Thoracic aorta (tissue), 2 donors: ENCODE measurements around the gene SPAAR. TPM values are rescaled to one million over a fixed set of nuclear protein-coding genes. Genes with fewer than 3 reads are reported as not detected.

Source experiments
- ATAC-seq: fragments of 150-250 bp; one replicate; pipeline ENCODE4 v1.8.0; 2017; ENCODE audit warnings: low read depth; ENCODE audit not compliant: insufficient number of reproducible peaks, low FRiP score
- DNase-seq: peaks from one replicate; pipeline ENCODE4 v3.0.0-alpha.2; 2020; ENCODE audit warnings: low spot score
- H3K27ac ChIP-seq, 2 donors: fragments of 200-600 bp; sonication (generic); 1 replicate in 1 of 2; 2 replicates in 1 of 2; pipeline ENCODE4 v1.5.1; 2016; ENCODE audit warnings: mild to moderate bottlenecking in 2 of 2, moderate library complexity in 2 of 2
- H3K27me3 ChIP-seq: fragments of 200-600 bp; sonication (generic); replicated peaks from 2 replicates; pipeline ENCODE4 v1.6.0; 2016; ENCODE audit warnings: mild to moderate bottlenecking; ENCODE audit not compliant: insufficient read depth
- H3K36me3 ChIP-seq: fragments of 200-600 bp; sonication (generic); one replicate; pipeline ENCODE4 v1.5.1; 2016
- H3K4me1 ChIP-seq, 2 donors: fragments of 200-600 bp; sonication (generic); 1 replicate in 1 of 2; 2 replicates in 1 of 2; pipeline versions ENCODE4 v1.5.1 to v1.6.0; 2016; ENCODE audit warnings: low read depth in 2 of 2, mild to moderate bottlenecking in 1 of 2; ENCODE audit not compliant: control insufficient read depth in 1 of 2
- H3K4me3 ChIP-seq: fragments of 200-600 bp; sonication (generic); 2 replicates; pipeline ENCODE4 v1.5.1; 2016; ENCODE audit warnings: mild to moderate bottlenecking
- H3K9me3 ChIP-seq: fragments of 200-600 bp; sonication (generic); 2 replicates; pipeline ENCODE4 v1.5.1; 2016
- total RNA-seq, 2 donors: library from RNA; depleted of rRNA; stranded (reverse); fragments of >200 nt; gene quantifications; one replicate each; pipeline versions ENCODE4 v1.1.0 to v1.2.3, GENCODE V29; 2016
- TF ChIP-seq, protein P1 (sequence below): fragments of 200-600 bp; sonication (generic); IDR thresholded peaks from one replicate; pipeline ENCODE4 v1.5.1; 2019; ENCODE audit warnings: antibody characterized with exemption

SPAAR gene
- total RNA-seq, 2 donors from 2014 or later: 3.2 to 4.9 TPM

DNA sequence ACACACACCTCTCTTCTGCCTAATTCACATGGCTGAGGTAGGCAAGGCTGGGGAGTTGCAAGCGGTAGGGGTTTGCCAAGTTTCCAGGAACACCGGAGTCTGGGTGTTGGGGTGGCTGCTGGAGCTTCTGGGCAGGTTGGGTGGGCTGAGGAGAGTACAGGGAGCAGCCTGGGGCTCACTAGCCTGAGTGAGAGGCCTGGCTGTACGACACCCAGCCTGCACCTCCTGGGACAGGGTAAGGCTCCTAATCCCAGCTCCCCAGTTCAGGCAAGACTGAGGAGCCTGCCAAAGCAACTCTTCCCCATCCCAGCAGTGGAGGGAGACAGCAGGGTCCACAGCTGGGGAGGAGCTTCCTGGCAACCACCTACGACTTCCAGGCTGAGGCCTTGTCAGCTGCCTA lies 8.0 kb downstream of the SPAAR start:
- ATAC-seq (no peak), DNase-seq (no peak)
- Histone ChIP-seq H3K9me3 (no peaks in the 10 kb centered on the region), H3K4me1 (peaks cover 0 to 46% of the 10 kb centered on the region in 2 donors), H3K27me3 (no peaks in the 10 kb centered on the region), H3K4me3 (no peak overlapping the region), H3K27ac (no peak overlapping the region), H3K36me3 (no peaks in the 10 kb centered on the region)
- TF ChIP-seq, protein P1, sequence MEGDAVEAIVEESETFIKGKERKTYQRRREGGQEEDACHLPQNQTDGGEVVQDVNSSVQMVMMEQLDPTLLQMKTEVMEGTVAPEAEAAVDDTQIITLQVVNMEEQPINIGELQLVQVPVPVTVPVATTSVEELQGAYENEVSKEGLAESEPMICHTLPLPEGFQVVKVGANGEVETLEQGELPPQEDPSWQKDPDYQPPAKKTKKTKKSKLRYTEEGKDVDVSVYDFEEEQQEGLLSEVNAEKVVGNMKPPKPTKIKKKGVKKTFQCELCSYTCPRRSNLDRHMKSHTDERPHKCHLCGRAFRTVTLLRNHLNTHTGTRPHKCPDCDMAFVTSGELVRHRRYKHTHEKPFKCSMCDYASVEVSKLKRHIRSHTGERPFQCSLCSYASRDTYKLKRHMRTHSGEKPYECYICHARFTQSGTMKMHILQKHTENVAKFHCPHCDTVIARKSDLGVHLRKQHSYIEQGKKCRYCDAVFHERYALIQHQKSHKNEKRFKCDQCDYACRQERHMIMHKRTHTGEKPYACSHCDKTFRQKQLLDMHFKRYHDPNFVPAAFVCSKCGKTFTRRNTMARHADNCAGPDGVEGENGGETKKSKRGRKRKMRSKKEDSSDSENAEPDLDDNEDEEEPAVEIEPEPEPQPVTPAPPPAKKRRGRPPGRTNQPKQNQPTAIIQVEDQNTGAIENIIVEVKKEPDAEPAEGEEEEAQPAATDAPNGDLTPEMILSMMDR: no peak

DNA sequence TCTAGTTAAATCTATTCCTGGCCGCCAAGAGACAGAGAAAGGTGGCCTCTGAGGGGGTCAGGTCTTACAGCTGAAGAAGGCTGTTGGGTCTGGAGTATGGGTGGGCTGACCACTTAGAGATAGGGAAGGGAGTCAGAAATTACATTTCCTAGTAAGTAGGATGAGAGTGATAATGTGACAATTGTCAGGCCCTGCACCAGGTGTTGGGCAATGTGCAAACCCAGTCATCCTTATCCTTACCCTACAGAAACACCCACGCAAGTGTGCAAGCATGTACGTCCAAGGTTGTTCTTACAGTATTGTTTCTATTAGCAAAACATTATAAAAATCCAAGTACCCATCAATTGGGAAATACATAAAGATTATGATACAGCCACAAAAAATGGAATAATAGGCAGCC lies 9.5 kb downstream of the SPAAR start:
- DNase-seq (no peak), ATAC-seq (no peak)
- H3K9me3 ChIP-seq: no peaks in the 10 kb centered on the region
- H3K27me3 ChIP-seq: no peaks in the 10 kb centered on the region
- TF ChIP-seq, protein P1: no peak
- H3K4me1 ChIP-seq: peaks cover 3 to 46% of the 10 kb centered on the region in 2 donors
- no peak overlapping the region for H3K27ac ChIP-seq
- H3K4me3 ChIP-seq: no peak overlapping the region
- no peaks in the 10 kb centered on the region for H3K36me3 ChIP-seq

DNA sequence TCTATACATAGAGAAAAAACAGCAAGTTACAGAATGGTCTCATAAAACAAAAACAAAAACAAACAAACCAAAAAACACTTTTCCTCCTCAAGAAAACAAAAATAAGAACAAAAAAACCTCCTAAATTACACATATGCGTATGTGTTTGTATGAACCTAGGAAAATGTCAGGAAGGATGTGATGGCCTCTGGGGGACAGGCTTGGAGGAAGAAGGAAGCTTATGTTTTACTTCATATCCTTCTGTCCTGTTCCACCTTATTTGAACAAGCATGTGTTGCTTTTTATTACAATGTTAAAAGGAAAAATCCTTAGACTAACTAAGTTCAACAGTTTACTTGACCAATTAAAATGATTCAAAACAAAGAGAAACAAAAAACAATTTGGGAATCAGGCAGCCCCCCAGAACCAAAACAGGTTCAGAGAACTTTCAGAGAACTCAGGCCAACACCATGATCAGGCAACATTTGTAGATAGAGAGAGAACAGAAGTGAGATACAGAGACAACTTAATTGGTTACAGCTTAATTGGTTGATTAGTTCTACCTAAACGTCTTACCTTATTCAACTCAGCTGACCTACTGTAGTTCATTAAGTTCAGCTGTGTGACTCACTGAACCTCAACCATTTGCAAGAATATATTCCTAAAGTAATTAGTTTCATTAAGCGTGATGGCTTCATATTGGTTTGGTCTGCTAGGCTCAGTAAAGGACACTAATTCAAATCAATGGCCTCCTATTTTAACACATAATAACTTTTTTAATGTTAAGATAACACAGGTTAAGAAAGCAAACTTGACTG lies 10.1 kb downstream of the SPAAR start:
- Histone ChIP-seq H3K27ac (no peak overlapping the region), H3K4me3 (no peak overlapping the region), H3K27me3 (no peaks in the 10 kb centered on the region), H3K36me3 (no peaks in the 10 kb centered on the region), H3K9me3 (no peaks in the 10 kb centered on the region), H3K4me1 (peaks cover 6 to 46% of the 10 kb centered on the region in 2 donors)
- TF ChIP-seq, protein P1: no peak
- ATAC-seq (no peak), DNase-seq (no peak)

DNA sequence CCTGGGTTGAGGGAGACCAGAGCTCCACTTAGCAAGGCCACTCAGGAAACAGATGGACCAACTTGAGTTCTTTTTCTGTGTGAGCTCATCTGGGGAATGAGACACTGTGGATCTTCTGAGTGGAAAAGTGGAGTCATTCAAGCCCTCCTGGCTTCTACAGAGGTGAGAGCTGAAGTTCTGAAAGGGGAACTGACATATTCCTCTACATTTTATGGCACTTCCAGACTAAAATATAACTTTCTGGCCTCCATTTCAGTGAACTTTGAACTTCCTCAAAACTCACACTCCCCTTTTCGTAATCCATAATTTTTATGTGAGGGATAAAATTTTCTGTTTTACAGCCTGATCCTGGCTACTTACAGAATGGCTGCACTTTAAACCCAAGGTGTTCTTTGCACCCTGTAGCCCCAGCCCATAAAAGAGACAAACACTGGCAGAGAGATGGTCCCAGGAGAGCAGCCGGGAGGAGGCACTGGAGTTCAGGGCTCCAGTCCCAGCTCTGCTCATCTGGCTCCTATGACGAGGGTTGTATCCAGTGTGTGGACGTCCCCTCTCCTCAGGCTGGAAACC lies 10.8 kb downstream of the SPAAR start:
- ATAC-seq (no peak), DNase-seq (no peak)
- Histone ChIP-seq H3K36me3 (no peaks in the 10 kb centered on the region), H3K27ac (no peak overlapping the region), H3K9me3 (no peaks in the 10 kb centered on the region), H3K27me3 (no peaks in the 10 kb centered on the region), H3K4me1 (peaks cover 11 to 46% of the 10 kb centered on the region in 2 donors), H3K4me3 (no peak overlapping the region)
- TF ChIP-seq, protein P1: no peak

DNA sequence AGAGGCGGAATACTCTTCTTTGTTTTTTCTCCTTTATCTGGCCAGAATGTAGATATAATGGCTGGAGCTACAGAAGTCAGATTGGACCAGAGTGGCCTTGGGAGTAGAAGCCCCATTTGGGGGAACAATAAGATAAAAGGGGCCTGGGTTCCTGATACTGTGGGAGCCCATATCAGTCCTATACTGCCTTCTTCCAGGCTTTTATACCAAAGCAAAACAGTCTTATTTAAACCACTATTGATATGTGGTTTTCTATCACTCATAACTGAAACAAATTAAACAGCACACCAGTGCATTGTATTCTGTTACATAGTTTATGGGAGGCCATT lies 14.3 kb downstream of the SPAAR start:
- Histone ChIP-seq H3K4me1 (peaks cover 11 to 32% of the 10 kb centered on the region in 2 donors), H3K36me3 (no peaks in the 10 kb centered on the region), H3K27me3 (no peaks in the 10 kb centered on the region), H3K27ac (peak overlapping the region; percentile 24 to 71), H3K9me3 (no peaks in the 10 kb centered on the region), H3K4me3 (no peak overlapping the region)
- TF ChIP-seq, protein P1: no peak
- DNase-seq: no peak
- no peak for ATAC-seq
